H1 (cell line): ENCODE measurements around the gene ERVW-1. TPM values are rescaled to one million over a fixed set of nuclear protein-coding genes. Genes with fewer than 3 reads are reported as not detected.

Experiments
- SIN3A ChIP-seq, 2 experiments: IDR thresholded peaks in 1 of 2; conservative IDR thresholded peaks in 1 of 2; 2 replicates each; pipeline ENCODE4 v1.6.1; 2011 to 2012; ENCODE audit warnings: low read length in 2 of 2, improper control_type of control experiment in 1 of 2, low read depth in 1 of 2, mild to moderate bottlenecking in 1 of 2
- ZNF274 ChIP-seq: IDR thresholded peaks from 2 replicates; pipeline ENCODE4 v1.7.0; 2012; ENCODE audit warnings: low read length, borderline replicate concordance; ENCODE audit errors: extremely low read depth
- polyA plus RNA-seq, 7 experiments: library from polyadenylated mRNA; depleted of rRNA in 3 of 7; stranded (reverse) in 5 of 7; unstranded in 2 of 7; fragments of >200 nt in 5 of 7; fragments of 200-250 nt in 2 of 7; gene quantifications; 1 replicate in 5 of 7; 2 replicates in 1 of 7; 4 replicates in 1 of 7; pipeline versions ENCODE4 v1.2.1 to v1.2.3, GENCODE V29; 2011 to 2013; ENCODE audit warnings: missing spikeins in 2 of 7, mixed read lengths in 2 of 7
- total RNA-seq: library from RNA; stranded (reverse); fragmentation: NEBNext Ultra II Directional; extraction: Animal tissue kit (Norgen Biotek cat#: 25700); gene quantifications from 2 replicates; pipeline ENCODE4 v1.2.1, GENCODE V29; 2021
- TF ChIP-seq, protein P1 (sequence below): fragments of 300-600 bp; sonication (generic); IDR thresholded peaks from 2 replicates; pipeline ENCODE4 v1.7.1; 2012; ENCODE audit warnings: low read length, moderate library complexity, mild to moderate bottlenecking, inconsistent platforms; ENCODE audit not compliant: insufficient replicate concordance

ERVW-1 gene
- total and polyA plus RNA-seq, 2 of the 8 experiments (the other 6 are each of a cell fraction or from before 2014, with no cell fraction given): 0.08 TPM; not detected in 1

DNA sequence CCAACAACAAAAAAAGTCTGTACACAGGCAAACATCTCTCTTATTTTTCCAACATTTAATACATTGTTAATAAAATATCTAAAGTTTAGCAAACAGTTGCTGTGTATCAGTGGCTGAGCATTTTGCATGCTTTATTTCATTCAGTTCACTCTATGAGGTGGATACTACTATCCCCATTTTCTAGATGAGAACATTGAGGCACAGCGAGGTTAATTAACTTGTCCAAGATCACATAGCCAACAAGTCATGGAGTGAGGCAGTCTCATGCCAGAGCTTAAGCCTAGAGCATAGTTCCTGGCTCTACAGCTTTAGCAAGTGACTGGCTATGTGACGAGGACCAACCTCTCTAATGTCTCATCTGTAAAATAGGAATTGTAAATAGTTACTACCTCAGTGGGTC is 26.1 kb downstream of the ERVW-1 start (continued):
- TF ChIP-seq, protein P1, sequence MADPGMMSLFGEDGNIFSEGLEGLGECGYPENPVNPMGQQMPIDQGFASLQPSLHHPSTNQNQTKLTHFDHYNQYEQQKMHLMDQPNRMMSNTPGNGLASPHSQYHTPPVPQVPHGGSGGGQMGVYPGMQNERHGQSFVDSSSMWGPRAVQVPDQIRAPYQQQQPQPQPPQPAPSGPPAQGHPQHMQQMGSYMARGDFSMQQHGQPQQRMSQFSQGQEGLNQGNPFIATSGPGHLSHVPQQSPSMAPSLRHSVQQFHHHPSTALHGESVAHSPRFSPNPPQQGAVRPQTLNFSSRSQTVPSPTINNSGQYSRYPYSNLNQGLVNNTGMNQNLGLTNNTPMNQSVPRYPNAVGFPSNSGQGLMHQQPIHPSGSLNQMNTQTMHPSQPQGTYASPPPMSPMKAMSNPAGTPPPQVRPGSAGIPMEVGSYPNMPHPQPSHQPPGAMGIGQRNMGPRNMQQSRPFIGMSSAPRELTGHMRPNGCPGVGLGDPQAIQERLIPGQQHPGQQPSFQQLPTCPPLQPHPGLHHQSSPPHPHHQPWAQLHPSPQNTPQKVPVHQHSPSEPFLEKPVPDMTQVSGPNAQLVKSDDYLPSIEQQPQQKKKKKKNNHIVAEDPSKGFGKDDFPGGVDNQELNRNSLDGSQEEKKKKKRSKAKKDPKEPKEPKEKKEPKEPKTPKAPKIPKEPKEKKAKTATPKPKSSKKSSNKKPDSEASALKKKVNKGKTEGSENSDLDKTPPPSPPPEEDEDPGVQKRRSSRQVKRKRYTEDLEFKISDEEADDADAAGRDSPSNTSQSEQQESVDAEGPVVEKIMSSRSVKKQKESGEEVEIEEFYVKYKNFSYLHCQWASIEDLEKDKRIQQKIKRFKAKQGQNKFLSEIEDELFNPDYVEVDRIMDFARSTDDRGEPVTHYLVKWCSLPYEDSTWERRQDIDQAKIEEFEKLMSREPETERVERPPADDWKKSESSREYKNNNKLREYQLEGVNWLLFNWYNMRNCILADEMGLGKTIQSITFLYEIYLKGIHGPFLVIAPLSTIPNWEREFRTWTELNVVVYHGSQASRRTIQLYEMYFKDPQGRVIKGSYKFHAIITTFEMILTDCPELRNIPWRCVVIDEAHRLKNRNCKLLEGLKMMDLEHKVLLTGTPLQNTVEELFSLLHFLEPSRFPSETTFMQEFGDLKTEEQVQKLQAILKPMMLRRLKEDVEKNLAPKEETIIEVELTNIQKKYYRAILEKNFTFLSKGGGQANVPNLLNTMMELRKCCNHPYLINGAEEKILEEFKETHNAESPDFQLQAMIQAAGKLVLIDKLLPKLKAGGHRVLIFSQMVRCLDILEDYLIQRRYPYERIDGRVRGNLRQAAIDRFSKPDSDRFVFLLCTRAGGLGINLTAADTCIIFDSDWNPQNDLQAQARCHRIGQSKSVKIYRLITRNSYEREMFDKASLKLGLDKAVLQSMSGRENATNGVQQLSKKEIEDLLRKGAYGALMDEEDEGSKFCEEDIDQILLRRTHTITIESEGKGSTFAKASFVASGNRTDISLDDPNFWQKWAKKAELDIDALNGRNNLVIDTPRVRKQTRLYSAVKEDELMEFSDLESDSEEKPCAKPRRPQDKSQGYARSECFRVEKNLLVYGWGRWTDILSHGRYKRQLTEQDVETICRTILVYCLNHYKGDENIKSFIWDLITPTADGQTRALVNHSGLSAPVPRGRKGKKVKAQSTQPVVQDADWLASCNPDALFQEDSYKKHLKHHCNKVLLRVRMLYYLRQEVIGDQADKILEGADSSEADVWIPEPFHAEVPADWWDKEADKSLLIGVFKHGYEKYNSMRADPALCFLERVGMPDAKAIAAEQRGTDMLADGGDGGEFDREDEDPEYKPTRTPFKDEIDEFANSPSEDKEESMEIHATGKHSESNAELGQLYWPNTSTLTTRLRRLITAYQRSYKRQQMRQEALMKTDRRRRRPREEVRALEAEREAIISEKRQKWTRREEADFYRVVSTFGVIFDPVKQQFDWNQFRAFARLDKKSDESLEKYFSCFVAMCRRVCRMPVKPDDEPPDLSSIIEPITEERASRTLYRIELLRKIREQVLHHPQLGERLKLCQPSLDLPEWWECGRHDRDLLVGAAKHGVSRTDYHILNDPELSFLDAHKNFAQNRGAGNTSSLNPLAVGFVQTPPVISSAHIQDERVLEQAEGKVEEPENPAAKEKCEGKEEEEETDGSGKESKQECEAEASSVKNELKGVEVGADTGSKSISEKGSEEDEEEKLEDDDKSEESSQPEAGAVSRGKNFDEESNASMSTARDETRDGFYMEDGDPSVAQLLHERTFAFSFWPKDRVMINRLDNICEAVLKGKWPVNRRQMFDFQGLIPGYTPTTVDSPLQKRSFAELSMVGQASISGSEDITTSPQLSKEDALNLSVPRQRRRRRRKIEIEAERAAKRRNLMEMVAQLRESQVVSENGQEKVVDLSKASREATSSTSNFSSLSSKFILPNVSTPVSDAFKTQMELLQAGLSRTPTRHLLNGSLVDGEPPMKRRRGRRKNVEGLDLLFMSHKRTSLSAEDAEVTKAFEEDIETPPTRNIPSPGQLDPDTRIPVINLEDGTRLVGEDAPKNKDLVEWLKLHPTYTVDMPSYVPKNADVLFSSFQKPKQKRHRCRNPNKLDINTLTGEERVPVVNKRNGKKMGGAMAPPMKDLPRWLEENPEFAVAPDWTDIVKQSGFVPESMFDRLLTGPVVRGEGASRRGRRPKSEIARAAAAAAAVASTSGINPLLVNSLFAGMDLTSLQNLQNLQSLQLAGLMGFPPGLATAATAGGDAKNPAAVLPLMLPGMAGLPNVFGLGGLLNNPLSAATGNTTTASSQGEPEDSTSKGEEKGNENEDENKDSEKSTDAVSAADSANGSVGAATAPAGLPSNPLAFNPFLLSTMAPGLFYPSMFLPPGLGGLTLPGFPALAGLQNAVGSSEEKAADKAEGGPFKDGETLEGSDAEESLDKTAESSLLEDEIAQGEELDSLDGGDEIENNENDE: no peak
- TF ChIP-seq ZNF274 (no peak), SIN3A (conservative IDR thresholded peaks at IDR 0.05 in 1 of 2, IDR thresholded peaks at IDR 0.05 in 1 of 2; ENCODE audit: low read depth in 1 of 2, low read length in 2 of 2) (no peak)
